Progenitor cell of endocrine pancreas (in vitro differentiated cells): Measurements from ENCODE around the gene NINL. TPM values are rescaled to one million over a fixed set of nuclear protein-coding genes. Genes with fewer than 3 reads are reported as not detected.

ENCODE experiments used
- DNase-seq: peaks from one replicate; pipeline ENCODE4 v3.0.0; 2021; ENCODE audit warnings: low spot score; ENCODE audit not compliant: unreplicated experiment
- H3K27ac Mint-ChIP-seq: 2 replicates; pipeline ENCODE4 v1.8.0; 2021; ENCODE audit warnings: mild to moderate bottlenecking, moderate library complexity, mixed read lengths
- H3K27me3 Mint-ChIP-seq: 2 replicates; pipeline ENCODE4 v1.8.0; 2021; ENCODE audit warnings: mixed read lengths
- H3K36me3 Mint-ChIP-seq: 2 replicates; pipeline ENCODE4 v1.8.0; 2022; ENCODE audit warnings: mixed read lengths; ENCODE audit not compliant: insufficient read depth
- H3K4me1 Mint-ChIP-seq: 2 replicates; pipeline ENCODE4 v1.8.0; 2021; ENCODE audit warnings: low read depth, mixed read lengths
- H3K4me3 Mint-ChIP-seq: 2 replicates; pipeline ENCODE4 v1.8.0; 2021; ENCODE audit warnings: low read depth, mild to moderate bottlenecking, moderate library complexity, mixed read lengths
- H3K9me3 Mint-ChIP-seq: 2 replicates; pipeline ENCODE4 v1.8.0; 2021; ENCODE audit warnings: low read depth, mixed read lengths
- total RNA-seq: library from RNA; stranded (reverse); gene quantifications from 2 replicates; pipeline ENCODE4 v1.2.1, GENCODE V29; 2021
- TF ChIP-seq, protein P1 (sequence below): fragments of 200-600 bp; sonication (generic); IDR thresholded peaks from one replicate; pipeline ENCODE4 v1.5.0; 2021; ENCODE audit warnings: antibody characterized with exemption, mild to moderate bottlenecking; ENCODE audit not compliant: unreplicated experiment

The NINL gene
- total RNA-seq, 1 donor from 2014 or later: 125 TPM

DNA sequence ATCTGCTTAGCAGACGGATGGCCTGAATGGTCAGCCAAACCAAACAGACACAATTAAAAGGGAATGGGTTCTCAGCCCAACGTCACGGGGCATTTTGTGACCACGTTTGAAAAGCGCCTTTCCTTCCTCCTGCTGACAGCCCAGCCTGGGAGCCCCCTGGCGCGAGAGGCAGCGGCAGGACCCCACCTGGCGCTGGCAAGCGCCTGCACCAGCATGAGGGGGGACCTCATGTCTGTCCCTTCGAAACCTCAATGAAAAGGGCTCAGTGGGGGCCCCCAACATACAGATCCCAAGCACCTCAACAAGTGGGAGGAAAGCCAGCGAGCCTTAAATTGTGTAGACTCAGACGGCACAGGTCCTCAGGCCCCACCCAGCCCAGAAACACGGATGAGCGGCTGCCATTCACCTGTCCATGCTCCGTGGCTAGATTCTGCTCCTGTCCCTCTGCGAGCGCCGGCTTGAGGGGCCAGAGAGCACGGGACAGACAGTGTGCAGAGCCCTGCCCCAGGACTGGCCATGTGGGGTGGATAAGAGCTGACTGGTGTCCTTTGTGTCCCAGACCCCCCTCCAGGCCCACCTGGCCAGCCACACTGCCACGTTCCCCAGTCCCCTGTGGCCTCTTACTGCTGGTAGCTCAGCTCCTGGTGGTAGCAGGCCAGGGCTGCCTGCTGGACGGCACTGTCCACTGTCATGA is 87.6 kb downstream of the NINL start:
- Mint-ChIP-seq H3K9me3 (no peaks in the 10 kb centered on the region), H3K27me3 (no peaks in the 10 kb centered on the region), H3K27ac (no peak overlapping the region), H3K4me3 (no peak overlapping the region), H3K4me1 (no peaks in the 10 kb centered on the region), H3K36me3 (peaks cover 16% of the 10 kb centered on the region)
- TF ChIP-seq, protein P1, sequence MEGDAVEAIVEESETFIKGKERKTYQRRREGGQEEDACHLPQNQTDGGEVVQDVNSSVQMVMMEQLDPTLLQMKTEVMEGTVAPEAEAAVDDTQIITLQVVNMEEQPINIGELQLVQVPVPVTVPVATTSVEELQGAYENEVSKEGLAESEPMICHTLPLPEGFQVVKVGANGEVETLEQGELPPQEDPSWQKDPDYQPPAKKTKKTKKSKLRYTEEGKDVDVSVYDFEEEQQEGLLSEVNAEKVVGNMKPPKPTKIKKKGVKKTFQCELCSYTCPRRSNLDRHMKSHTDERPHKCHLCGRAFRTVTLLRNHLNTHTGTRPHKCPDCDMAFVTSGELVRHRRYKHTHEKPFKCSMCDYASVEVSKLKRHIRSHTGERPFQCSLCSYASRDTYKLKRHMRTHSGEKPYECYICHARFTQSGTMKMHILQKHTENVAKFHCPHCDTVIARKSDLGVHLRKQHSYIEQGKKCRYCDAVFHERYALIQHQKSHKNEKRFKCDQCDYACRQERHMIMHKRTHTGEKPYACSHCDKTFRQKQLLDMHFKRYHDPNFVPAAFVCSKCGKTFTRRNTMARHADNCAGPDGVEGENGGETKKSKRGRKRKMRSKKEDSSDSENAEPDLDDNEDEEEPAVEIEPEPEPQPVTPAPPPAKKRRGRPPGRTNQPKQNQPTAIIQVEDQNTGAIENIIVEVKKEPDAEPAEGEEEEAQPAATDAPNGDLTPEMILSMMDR: no peak
- no peak for DNase-seq

DNA sequence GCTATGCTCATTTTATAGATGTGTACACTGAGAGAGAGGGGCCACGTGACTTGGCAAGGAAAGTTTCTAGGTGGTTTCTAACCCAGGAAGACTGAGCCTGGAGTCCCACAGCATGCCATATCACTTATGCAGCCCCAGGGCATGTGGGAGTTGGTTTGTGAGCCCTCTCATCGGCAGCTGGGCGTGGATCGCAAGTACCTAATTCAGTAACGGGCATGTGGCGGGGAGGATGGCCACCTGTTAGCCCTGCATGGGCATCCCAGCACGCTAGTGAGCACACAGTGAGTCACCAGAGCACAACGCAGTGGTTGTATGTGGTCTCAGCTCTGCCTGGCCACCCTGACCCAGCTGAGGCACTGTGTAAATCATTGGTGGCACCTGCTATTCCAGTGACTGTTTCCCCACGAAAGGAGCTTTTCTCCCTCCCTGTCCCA is 88.3 kb downstream of the NINL start:
- no peaks in the 10 kb centered on the region for H3K4me1 Mint-ChIP-seq
- no peak overlapping the region for H3K4me3 Mint-ChIP-seq
- no peaks in the 10 kb centered on the region for H3K9me3 Mint-ChIP-seq
- H3K27me3 Mint-ChIP-seq: no peaks in the 10 kb centered on the region
- no peak for DNase-seq
- H3K27ac Mint-ChIP-seq: no peak overlapping the region
- peaks cover 15% of the 10 kb centered on the region for H3K36me3 Mint-ChIP-seq
- TF ChIP-seq, protein P1: no peak

DNA sequence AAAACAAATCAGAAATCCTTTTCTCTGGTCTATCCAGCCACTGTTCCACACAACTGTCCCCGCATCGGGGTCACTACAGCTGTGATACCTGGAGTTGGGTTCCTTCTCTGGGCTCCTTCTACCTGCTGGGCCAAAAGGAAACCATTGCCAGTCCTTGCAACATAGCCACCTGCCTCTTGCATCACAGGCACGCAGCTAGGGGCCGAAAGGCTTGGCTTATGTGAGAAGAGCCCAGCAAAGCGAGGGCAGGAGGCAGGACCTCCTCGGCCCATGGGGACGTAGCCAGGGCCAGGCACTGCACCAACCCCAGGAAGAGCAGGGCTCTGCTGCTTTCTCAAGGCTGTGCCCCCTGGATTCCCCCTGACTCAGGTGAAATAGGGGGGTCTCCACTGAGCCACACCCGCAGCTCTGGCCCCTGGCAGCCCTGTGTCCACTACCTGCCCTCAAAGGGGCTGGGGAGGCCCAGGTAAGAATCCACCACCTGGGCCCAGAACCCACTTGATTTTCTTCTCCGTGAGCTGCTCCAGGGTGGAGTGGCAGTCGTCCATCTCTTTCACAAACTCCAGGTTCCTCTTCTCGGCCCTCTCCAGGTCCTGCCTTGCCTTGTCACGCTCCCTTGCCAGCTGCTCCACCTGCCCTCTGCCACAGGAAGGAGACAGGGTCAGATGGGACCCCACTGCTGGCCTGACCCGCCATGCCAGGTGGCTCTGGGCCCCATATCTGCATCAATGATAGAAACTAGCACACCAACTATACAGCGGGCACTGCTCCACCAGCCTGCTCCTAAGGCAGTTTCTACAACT is 89.0 kb downstream of the NINL start:
- DNase-seq: no peak
- TF ChIP-seq, protein P1: no peak
- no peak overlapping the region for H3K4me3 Mint-ChIP-seq
- no peak overlapping the region for H3K27ac Mint-ChIP-seq
- no peaks in the 10 kb centered on the region for H3K9me3 Mint-ChIP-seq
- H3K36me3 Mint-ChIP-seq: peaks cover 17% of the 10 kb centered on the region
- no peaks in the 10 kb centered on the region for H3K4me1 Mint-ChIP-seq
- no peaks in the 10 kb centered on the region for H3K27me3 Mint-ChIP-seq

DNA sequence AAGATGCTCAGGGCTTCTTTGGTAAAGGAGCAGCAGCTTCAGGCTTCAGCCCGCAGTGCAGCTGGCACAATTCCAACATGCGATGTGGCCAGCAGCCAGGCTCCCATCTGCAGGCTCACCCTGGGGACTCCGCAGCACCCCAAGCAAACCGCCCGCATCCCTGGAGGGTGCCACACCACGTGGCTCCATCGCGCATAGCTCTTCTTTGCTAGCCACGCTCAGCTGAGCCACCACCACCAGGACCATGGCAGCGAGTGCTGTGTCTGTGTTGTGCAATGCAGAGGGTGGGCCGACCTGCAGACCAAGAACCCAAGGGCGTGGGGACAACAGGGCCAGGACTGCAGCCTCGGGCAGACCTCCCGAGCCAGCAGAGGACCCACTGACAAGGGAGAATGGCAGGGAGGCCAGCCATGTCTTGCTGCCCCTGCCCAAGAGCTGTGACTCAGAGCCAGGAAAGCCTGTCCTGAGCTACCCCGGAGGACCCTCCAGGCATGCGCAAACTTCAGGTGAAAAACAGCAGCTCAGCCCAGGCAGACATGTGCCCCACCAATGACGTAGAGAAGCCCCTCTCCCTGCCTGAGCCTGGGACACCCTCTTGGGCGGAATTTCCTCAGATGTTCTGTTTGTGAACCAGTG is 90.0 kb downstream of the NINL start:
- no peaks in the 10 kb centered on the region for H3K27me3 Mint-ChIP-seq
- no peak overlapping the region for H3K27ac Mint-ChIP-seq
- H3K36me3 Mint-ChIP-seq: peaks cover 17% of the 10 kb centered on the region
- H3K4me3 Mint-ChIP-seq: no peak overlapping the region
- no peak for DNase-seq
- no peaks in the 10 kb centered on the region for H3K4me1 Mint-ChIP-seq
- TF ChIP-seq, protein P1: no peak
- H3K9me3 Mint-ChIP-seq: no peaks in the 10 kb centered on the region

DNA sequence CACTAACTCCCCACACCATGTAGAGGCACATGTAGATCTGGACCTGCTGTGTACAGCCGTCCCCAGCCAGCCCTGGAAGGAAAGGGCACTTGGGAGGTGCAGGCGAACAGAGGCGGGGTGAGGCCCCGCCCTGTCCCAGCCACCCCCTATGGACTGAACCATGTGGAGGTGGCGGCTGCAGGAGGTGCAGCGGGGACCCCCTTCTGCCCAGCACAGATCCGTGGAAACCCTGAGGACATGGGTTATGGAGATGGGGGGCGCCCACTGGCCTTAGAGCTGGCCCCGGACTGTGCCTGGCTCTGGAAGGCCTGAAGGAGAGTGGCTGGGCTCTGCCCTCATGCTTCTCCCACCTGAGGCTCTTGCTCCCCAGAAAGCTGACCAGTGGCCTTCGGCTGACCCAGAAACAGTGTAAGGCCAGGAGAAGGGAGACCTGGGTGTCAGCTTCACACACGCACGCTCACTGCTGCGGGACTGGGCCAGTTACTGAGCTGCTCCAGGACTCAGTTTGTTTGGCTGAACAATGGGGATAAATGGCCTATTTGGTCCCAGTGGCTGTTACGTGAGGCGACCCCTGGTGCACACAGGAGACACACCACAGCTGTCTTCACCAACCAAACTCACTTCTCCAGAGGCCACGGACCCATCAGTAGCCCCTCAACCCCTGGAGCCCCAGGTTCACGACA is 90.7 kb downstream of the NINL start:
- TF ChIP-seq, protein P1: no peak
- H3K27me3 Mint-ChIP-seq: no peaks in the 10 kb centered on the region
- no peak overlapping the region for H3K4me3 Mint-ChIP-seq
- H3K27ac Mint-ChIP-seq: no peak overlapping the region
- no peak for DNase-seq
- H3K4me1 Mint-ChIP-seq: no peaks in the 10 kb centered on the region
- no peaks in the 10 kb centered on the region for H3K9me3 Mint-ChIP-seq
- peaks cover 16% of the 10 kb centered on the region for H3K36me3 Mint-ChIP-seq
